NCI-H460 (cell line): ENCODE data around the gene CFAP70. TPM values are rescaled to one million over a fixed set of nuclear protein-coding genes. Genes with fewer than 3 reads are reported as not detected.
A peak's percentile ranks its signal among the peaks of the same experiment; 100 is the strongest.

Experiments
- DNase-seq: peaks from one replicate; pipeline ENCODE4 v3.0.0-alpha.2; 2016; ENCODE audit warnings: low read depth; ENCODE audit errors: extremely low read depth
- small RNA-seq, 2 experiments: library from RNA; depleted of rRNA; stranded (forward); fragments of <200 nt; gene quantifications; one replicate each; pipeline ENCODE3, GENCODE V24; 2014
- total RNA-seq: library from RNA; depleted of rRNA; stranded (reverse); fragments of >200 nt; shearing (Covaris generic); gene quantifications from 2 replicates; pipeline ENCODE4 v1.2.3, GENCODE V29; 2014; rRNA removed

CFAP70 gene
- total RNA-seq, 1 experiment from 2014 or later = 0.15 TPM

- DNase-seq = peak; percentile 24
These were observed 140.1 kb downstream of the CFAP70 start for GRCh38 chr10:73218431-73219191.

DNA sequence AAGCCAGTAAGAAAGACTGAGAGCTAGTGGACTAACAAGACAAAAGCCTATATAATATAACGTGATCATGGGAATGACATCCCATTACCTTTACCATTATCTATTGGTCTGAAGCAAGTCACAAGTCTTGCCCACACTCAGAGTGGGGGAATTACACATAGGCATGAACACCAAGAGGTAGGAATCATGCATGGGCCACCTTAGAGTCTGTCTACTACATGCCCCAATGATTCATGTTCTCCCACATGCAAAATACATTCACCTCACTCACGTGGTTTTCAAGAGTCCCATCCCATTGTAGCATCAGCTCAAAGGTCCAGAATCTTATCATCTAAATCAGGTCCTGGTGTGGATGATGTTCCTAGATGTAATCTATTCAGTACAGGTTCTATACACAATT is 141.0 kb downstream of the CFAP70 start:
- DNase-seq = no peak

GRCh38 chr10:73215749-73216148 is 142.9 kb downstream of the CFAP70 start:
- DNase-seq = no peak

GRCh38 chr10:73211106-73211811 is 147.4 kb downstream of the CFAP70 start:
- no peak for DNase-seq

DNA sequence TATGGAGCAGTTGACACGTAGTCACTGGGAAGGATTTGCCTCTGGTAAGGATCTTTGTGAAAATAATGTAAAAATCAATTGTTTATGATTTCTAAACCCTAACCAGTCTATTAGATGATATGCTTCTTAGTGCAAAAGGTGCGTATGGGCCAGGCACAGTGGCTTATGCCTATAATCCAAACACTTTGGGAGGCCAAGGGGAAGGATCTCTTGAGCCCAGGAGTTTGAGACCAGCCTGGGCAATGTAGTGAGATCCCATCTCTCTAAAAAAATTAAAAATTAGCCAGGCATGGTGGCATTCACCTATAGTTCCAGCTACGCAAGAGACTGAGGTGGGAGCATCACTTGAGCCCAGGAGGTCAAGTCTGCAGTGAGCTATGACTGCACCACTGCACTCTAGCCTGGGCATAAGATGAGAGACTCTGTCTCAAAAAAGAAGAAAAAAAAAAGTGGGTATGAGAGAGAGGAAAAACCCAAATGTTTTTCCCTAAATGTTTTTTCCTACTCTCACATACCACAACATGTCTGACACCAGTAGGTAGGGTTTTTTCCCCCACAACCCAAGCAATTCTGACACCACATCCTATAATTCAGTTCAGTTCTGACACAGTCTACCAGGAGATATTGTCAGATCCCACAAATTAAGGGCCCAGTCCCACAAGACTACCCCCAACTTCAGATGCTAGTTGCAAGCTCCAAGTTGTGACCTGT is 148.1 kb downstream of the CFAP70 start:
- no peak for DNase-seq

DNA sequence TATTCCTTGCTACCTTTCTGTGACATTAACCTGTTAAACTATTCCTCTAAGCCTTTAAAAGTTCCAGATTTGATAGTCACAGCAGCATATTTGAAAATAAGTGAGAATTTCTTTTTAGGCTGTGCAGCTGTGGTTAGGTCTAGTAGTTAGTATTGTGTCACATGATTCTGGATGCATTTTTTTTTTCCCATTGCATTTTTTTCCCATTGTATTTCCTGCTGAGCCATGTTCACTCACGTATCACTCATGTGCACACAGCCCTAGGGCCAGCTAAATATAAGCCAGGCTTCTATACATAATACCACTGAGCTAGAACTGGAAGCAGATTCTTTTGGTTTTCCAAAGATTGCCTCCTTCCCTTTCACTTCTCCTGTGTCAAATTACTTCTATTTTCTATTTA is 149.0 kb downstream of the CFAP70 start:
- DNase-seq = no peak

GRCh38 chr10:73207883-73208282 is 150.8 kb downstream of the CFAP70 start:
- no peak for DNase-seq

GRCh38 chr10:73206385-73206784 is 152.3 kb downstream of the CFAP70 start:
- no peak for DNase-seq

DNA sequence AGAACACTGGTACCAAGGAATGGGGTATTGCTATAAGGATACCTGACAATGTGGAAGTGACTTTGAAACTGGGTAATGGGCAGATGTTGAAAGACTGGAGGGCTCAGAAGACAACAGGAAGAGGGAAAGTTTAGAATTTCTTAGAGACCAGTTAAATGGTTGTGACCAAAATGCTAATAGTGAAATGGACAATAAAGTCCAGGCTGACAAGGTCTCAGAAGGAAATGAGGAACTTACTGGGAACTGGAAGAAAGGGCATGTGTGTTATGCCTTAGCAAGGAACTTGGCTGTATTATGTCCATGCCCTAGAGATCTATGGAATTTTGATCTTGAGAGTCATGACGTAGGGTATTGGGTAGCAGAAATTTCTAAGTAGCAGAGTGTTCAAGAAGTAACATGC is 152.8 kb downstream of the CFAP70 start:
- DNase-seq = no peak

DNA sequence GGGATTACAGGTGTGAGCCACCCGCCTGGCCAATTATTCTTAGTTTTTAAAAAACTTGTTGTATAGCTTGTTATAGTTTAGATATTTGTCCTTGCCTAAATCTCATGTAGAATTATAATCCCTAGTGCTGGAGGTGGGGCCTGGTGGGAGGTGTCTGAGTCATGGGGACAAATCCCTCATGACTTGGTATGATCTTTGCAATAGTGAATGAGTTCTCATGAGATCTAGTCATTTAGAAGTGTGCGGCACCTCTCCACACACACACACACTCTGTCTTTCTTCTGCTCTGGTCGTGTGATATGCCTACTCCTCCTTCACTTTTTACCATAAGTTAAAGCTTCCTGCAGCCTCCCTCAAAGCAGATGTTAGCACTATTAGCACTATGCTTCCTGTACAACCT is 153.6 kb downstream of the CFAP70 start:
- DNase-seq = no peak

Small RNAs within 50 kb of the gene (small RNA-seq; reads per million reads assigned to genes)
- gene RF00019 = 0 reads per million in 2 experiments
- gene RNU6-833P = 0 reads per million in 2 experiments

Other genes with a start within 250 kb of the CFAP70 start
- 6.3 and 7.1 TPM in 2 replicates for gene NUDT13, start 248.4 kb downstream of the CFAP70 start, total RNA-seq
- gene ECD, start 190.9 kb downstream of the CFAP70 start, total RNA-seq = 36.6 and 43.2 TPM in 2 replicates
- 19.0 and 23.6 TPM in 2 replicates for gene FAM149B1, start 190.7 kb downstream of the CFAP70 start, total RNA-seq
- 34.7 and 42.5 TPM in 2 replicates for gene DNAJC9, start 111.6 kb downstream of the CFAP70 start, total RNA-seq
- 141 and 150 TPM in 2 replicates for gene MRPS16, start 106.2 kb downstream of the CFAP70 start, total RNA-seq
- gene ANXA7, start 55.2 kb upstream of the CFAP70 start, total RNA-seq = 111 and 120 TPM in 2 replicates
- gene MSS51, start 74.7 kb upstream of the CFAP70 start, total RNA-seq = 0.43 and 1.0 TPM in 2 replicates
- gene PPP3CB, start 137.2 kb upstream of the CFAP70 start, total RNA-seq = 15.3 and 17.1 TPM in 2 replicates
- 15.3 and 16.4 TPM in 2 replicates for gene USP54, start 232.5 kb upstream of the CFAP70 start, total RNA-seq